Kidney tubule cell (primary cell): Measurements from ENCODE around the gene USP5.

Experiments used
- DNase-seq: peaks from one replicate; pipeline ENCODE4 v3.0.0-alpha.2; 2018; ENCODE audit warnings: low spot score

USP5 gene

GRCh38 chr12:6825398-6826124 lies 26.4 kb upstream of the USP5 start:
- peak; percentile 81 for DNase-seq

- no peak for DNase-seq
Measured at GRCh38 chr12:6826125-6826733, 25.7 kb upstream of the USP5 start.

- no peak for DNase-seq
Measured at GRCh38 chr12:6826734-6827436, 25.1 kb upstream of the USP5 start.

GRCh38 chr12:6827437-6827911 lies 24.5 kb upstream of the USP5 start:
- peak; percentile 64 for DNase-seq

GRCh38 chr12:6827982-6828780 lies 23.8 kb upstream of the USP5 start, which contains the start of gene P3H3:
P3H3 (plus strand) TSS chr12:6828407; CDS start chr12:6828441, 34 bp downstream.
- DNase-seq: peak; percentile 23

GRCh38 chr12:6828781-6829535 lies 23.0 kb upstream of the USP5 start:
- peak; percentile 17 for DNase-seq

- no peak for DNase-seq
Measured at GRCh38 chr12:6829536-6830220, 22.3 kb upstream of the USP5 start.

GRCh38 chr12:6830286-6830890 lies 21.6 kb upstream of the USP5 start:
- DNase-seq: no peak

- DNase-seq: no peak
Measured at GRCh38 chr12:6830999-6831398, 21.0 kb upstream of the USP5 start.

- DNase-seq: no peak
Measured at GRCh38 chr12:6831450-6831995, 20.4 kb upstream of the USP5 start.

- no peak for DNase-seq
Measured at GRCh38 chr12:6832125-6832524, 19.8 kb upstream of the USP5 start.

- DNase-seq: no peak
Measured at GRCh38 chr12:6833189-6833890, 18.6 kb upstream of the USP5 start.

GRCh38 chr12:6834254-6834653 lies 17.7 kb upstream of the USP5 start:
- peak; percentile 68 for DNase-seq

- DNase-seq: no peak
Measured at GRCh38 chr12:6834873-6835272, 17.1 kb upstream of the USP5 start.

- no peak for DNase-seq
Measured at GRCh38 chr12:6836851-6837250, 15.1 kb upstream of the USP5 start.

GRCh38 chr12:6837370-6838060 lies 14.4 kb upstream of the USP5 start:
- no peak for DNase-seq

GRCh38 chr12:6838854-6839253 lies 13.1 kb upstream of the USP5 start:
- no peak for DNase-seq

GRCh38 chr12:6839482-6840201 lies 12.3 kb upstream of the USP5 start:
- DNase-seq: no peak
